Measurements from ENCODE around the gene LYRM4.

Gene LYRM4

DNA sequence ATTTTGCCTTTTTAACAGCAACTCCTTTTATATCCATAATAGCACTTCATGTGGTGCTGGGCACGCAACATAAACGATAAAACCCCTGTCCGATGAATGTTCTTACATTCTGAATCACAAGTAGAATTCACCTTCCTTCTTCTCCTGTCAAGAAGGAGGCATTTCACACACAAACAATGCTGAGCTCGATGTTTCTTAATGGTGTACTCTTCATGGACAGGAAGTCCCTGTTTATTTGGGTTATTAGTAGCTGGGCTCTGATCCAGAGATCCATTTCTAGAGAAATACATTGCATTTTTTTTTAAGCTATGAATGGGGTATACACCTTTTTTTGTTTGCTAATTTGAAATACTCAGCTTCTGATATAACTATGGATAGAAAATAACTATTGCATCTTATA lies 93.2 kb downstream of the LYRM4 start:
- no peaks in the 10 kb centered on the region for H3K9me3 ChIP-seq (ENCODE audit: insufficient read depth, low read depth, low read length)
- no peaks in the 10 kb centered on the region for H3K36me3 ChIP-seq (ENCODE audit: insufficient read depth, low read depth, low read length)
- H3K27ac ChIP-seq (ENCODE audit: low read length): no peak overlapping the region

DNA sequence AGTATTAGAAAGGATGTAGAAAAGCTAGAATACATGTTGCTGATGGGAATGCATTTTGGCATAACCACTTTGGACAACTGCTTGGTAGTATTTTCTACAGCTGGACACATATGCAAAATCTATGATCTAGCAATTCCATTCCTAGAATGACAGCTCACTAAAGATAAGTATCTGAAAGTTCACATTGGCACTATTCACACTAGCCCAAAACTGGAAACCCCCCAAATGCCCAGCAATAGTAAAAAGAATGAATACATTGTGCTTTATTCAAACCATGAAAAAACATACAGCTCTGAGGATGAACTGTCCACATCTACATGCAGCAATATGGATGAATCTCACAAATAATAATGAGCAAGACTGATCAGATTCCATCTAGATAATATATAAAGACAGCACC lies 96.7 kb downstream of the LYRM4 start:
- Histone ChIP-seq H3K27ac (ENCODE audit: low read length) (no peak overlapping the region), H3K36me3 (ENCODE audit: insufficient read depth, low read depth, low read length) (no peaks in the 10 kb centered on the region), H3K27me3 (ENCODE audit: insufficient read depth, low read length) (no peaks in the 10 kb centered on the region), H3K4me1 (ENCODE audit: insufficient read depth, low read length) (peaks cover 4% of the 10 kb centered on the region; the same call in 1 of the 2 replicates), H3K4me3 (ENCODE audit: low read length) (no peak overlapping the region), H3K9me3 (ENCODE audit: insufficient read depth, low read depth, low read length) (no peaks in the 10 kb centered on the region), H3K9ac (ENCODE audit: low read depth, low read length) (no peak overlapping the region)

More for the DNA sequence above, 93.2 kb downstream of the LYRM4 start:
- Histone ChIP-seq H3K27me3 (ENCODE audit: insufficient read depth, low read length) (no peaks in the 10 kb centered on the region), H3K4me3 (ENCODE audit: low read length) (no peak overlapping the region), H3K9ac (ENCODE audit: low read depth, low read length) (no peak overlapping the region), H3K4me1 (ENCODE audit: insufficient read depth, low read length) (no peaks in the 10 kb centered on the region)

DNA sequence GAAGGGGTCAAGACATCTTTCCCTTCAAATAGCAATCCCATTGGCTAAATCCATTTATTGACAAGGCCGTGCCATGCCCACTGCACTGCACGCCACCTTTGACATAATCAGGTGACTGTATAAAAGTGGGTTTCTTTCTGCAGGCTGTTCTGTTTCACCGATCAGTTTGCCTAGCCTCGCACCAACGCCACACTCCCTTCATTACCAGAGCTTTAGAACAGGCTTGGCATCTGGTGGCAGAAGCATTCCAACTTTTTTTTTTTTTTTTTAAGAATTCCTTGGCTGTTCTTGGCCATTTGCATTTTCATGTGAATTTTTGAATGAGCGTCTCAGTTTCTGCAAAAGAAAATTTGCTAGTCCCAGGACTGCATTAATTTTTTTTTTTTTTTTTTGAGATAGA lies 97.5 kb downstream of the LYRM4 start:
- H3K9me3 ChIP-seq (ENCODE audit: insufficient read depth, low read depth, low read length): no peaks in the 10 kb centered on the region
- H3K4me1 ChIP-seq (ENCODE audit: insufficient read depth, low read length): peaks cover 4% of the 10 kb centered on the region; the same call in 1 of the 2 replicates
- no peak overlapping the region for H3K4me3 ChIP-seq (ENCODE audit: low read length)
- H3K36me3 ChIP-seq (ENCODE audit: insufficient read depth, low read depth, low read length): no peaks in the 10 kb centered on the region
- H3K27me3 ChIP-seq (ENCODE audit: insufficient read depth, low read length): no peaks in the 10 kb centered on the region
- no peak overlapping the region for H3K27ac ChIP-seq (ENCODE audit: low read length)
- H3K9ac ChIP-seq (ENCODE audit: low read depth, low read length): no peak overlapping the region

DNA sequence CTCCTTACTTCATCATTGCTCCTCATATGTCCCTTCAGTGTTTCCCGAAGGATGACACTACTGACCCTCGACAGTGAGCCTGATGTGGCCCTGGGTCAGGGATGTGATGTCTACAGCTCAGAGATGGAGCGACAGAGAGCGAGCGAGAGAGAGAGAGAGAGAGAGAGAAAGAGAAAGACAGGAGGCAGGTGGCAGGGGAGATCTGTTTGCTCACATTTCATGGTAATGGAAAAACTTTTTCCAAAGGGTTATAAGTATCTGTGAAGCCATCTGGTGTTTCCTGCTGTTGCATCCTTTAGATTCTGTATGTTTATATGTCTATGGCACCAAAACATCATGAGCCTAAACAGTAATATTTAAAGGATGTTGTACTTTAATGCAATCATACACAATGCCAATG lies 98.4 kb downstream of the LYRM4 start:
- H3K27ac ChIP-seq (ENCODE audit: low read length): no peak overlapping the region
- no peaks in the 10 kb centered on the region for H3K9me3 ChIP-seq (ENCODE audit: insufficient read depth, low read depth, low read length)
- H3K4me1 ChIP-seq (ENCODE audit: insufficient read depth, low read length): peaks cover 4% of the 10 kb centered on the region; the same call in 1 of the 2 replicates
- H3K36me3 ChIP-seq (ENCODE audit: insufficient read depth, low read depth, low read length): no peaks in the 10 kb centered on the region
- H3K9ac ChIP-seq (ENCODE audit: low read depth, low read length): no peak overlapping the region
- H3K27me3 ChIP-seq (ENCODE audit: insufficient read depth, low read length): no peaks in the 10 kb centered on the region
- no peak overlapping the region for H3K4me3 ChIP-seq (ENCODE audit: low read length)

DNA sequence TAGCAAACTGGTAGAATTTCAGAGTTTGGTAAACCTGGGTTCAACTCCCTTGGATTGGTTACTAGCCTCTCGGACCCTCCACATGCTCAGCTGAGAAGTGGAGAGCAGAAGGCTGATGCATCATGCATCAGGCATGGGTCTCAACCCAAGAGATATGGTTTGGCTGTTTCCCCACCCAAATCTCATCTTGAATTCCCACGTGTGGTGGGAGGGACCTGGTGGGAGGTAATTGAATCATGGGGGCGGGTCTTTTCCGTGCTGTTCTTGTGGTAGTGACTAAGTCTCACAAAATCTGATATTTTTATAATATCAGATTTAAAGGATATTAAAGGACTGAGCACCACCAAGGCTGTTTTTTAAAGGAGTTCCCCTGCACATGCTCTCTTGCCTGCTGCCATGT lies 100.5 kb downstream of the LYRM4 start:
- Histone ChIP-seq H3K9ac (ENCODE audit: low read depth, low read length) (no peak overlapping the region), H3K27me3 (ENCODE audit: insufficient read depth, low read length) (no peaks in the 10 kb centered on the region), H3K9me3 (ENCODE audit: insufficient read depth, low read depth, low read length) (no peaks in the 10 kb centered on the region), H3K36me3 (ENCODE audit: insufficient read depth, low read depth, low read length) (no peaks in the 10 kb centered on the region), H3K4me3 (ENCODE audit: low read length) (no peak overlapping the region), H3K4me1 (ENCODE audit: insufficient read depth, low read length) (peaks cover 4% of the 10 kb centered on the region; the same call in 1 of the 2 replicates), H3K27ac (ENCODE audit: low read length) (no peak overlapping the region)

DNA sequence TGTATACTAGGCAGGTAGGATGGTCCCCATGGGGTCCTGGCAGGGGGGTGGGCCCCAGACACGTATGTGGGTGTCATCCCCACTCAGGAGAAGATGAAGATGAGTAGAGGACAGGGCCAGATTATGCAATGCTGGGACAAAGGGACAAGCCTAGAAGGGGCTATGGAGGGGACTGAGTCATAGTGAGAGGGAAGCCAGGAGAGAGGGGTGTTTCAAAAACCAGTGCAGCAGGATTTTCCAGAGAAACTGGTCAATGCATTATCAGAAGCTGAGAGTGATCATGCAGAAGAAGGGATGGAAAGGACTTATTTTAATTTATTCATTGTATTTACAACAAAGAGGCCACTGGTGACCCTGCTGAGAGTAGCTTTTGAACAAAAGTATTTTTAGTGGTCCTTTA lies 101.6 kb downstream of the LYRM4 start:
- Histone ChIP-seq H3K27me3 (ENCODE audit: insufficient read depth, low read length) (no peaks in the 10 kb centered on the region), H3K4me1 (ENCODE audit: insufficient read depth, low read length) (peaks cover 4% of the 10 kb centered on the region; the same call in 1 of the 2 replicates), H3K4me3 (ENCODE audit: low read length) (no peak overlapping the region), H3K27ac (ENCODE audit: low read length) (no peak overlapping the region), H3K36me3 (ENCODE audit: insufficient read depth, low read depth, low read length) (no peaks in the 10 kb centered on the region), H3K9ac (ENCODE audit: low read depth, low read length) (no peak overlapping the region), H3K9me3 (ENCODE audit: insufficient read depth, low read depth, low read length) (no peaks in the 10 kb centered on the region)

GRCh38 chr6:5158180-5158579 lies 102.6 kb downstream of the LYRM4 start:
- H3K9me3 ChIP-seq (ENCODE audit: insufficient read depth, low read depth, low read length): no peaks in the 10 kb centered on the region
- no peak overlapping the region for H3K27ac ChIP-seq (ENCODE audit: low read length)
- no peaks in the 10 kb centered on the region for H3K27me3 ChIP-seq (ENCODE audit: insufficient read depth, low read length)
- H3K4me3 ChIP-seq (ENCODE audit: low read length): no peak overlapping the region
- H3K4me1 ChIP-seq (ENCODE audit: insufficient read depth, low read length): peaks cover 4% of the 10 kb centered on the region; the same call in 1 of the 2 replicates
- no peaks in the 10 kb centered on the region for H3K36me3 ChIP-seq (ENCODE audit: insufficient read depth, low read depth, low read length)
- no peak overlapping the region for H3K9ac ChIP-seq (ENCODE audit: low read depth, low read length)

DNA sequence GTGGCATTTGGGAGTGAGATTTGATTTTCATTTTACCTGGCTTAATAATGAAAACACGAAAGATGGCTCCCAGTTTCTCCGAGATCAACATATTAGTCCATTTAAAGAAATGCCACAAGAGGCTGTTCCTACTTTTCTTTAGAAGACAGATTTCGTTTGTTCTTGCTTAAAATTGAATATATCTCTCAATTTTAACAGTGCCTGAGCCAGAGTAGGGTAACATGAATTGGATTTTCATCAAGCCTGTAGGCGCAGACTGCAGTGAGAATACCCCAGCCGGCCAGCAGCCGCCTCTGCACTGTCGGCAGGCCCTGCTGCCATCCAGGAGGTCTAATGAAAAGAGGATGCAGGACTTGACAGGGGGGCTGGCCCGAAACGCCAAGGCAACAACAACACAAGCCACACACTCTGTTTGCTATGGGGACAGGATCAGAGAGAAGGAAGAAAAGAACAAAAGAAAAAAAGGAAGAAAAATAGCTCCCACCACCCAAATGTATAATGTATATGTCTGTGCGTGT lies 103.1 kb downstream of the LYRM4 start:
- no peaks in the 10 kb centered on the region for H3K36me3 ChIP-seq (ENCODE audit: insufficient read depth, low read depth, low read length)
- H3K4me3 ChIP-seq (ENCODE audit: low read length): no peak overlapping the region
- H3K4me1 ChIP-seq (ENCODE audit: insufficient read depth, low read length): peaks cover 4% of the 10 kb centered on the region; the same call in 1 of the 2 replicates
- no peak overlapping the region for H3K9ac ChIP-seq (ENCODE audit: low read depth, low read length)
- no peaks in the 10 kb centered on the region for H3K9me3 ChIP-seq (ENCODE audit: insufficient read depth, low read depth, low read length)
- no peaks in the 10 kb centered on the region for H3K27me3 ChIP-seq (ENCODE audit: insufficient read depth, low read length)
- no peak overlapping the region for H3K27ac ChIP-seq (ENCODE audit: low read length)

DNA sequence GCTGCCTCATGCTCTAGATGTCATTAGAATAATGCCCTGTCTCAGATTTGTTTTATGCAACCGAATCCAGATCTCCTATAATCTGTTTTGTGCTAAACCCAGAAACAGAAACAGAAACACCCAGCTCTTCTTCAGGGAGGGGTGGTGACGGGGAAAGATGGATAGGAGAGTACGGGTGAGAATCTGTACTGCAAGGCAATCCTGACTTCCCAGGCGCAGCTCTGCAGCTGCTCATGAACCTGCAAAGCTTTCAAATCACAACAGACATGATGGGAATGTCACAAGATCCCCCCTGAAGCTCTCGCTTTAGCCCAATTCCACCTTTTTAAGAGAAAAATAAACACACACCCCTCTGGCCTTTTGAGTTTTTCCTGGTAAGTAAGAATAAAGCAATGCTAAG lies 104.1 kb downstream of the LYRM4 start:
- H3K27me3 ChIP-seq (ENCODE audit: insufficient read depth, low read length): no peaks in the 10 kb centered on the region
- no peaks in the 10 kb centered on the region for H3K36me3 ChIP-seq (ENCODE audit: insufficient read depth, low read depth, low read length)
- H3K9me3 ChIP-seq (ENCODE audit: insufficient read depth, low read depth, low read length): no peaks in the 10 kb centered on the region

DNA sequence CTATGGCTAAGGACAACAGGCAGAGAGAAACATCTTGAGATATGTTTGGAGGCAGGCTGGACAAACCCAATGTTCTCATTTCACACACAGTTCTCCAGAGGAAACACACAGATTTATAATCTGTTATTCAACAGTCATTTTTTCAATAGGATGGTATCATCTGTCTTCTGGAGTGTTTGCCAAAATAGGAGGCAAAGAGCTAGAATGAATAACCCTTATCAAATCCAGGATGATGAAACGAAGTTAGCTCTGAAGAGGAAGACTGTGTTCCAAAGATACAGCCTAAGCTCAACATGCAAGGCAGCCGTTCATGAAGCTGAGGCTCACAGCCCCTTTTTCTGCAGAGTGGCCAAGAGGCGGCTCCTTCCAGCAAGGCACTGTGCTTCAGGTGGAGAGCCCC lies 104.8 kb downstream of the LYRM4 start:
- H3K4me3 ChIP-seq (ENCODE audit: low read length): no peak overlapping the region
- H3K36me3 ChIP-seq (ENCODE audit: insufficient read depth, low read depth, low read length): no peaks in the 10 kb centered on the region
- peaks cover 4% of the 10 kb centered on the region; the same call in 1 of the 2 replicates for H3K4me1 ChIP-seq (ENCODE audit: insufficient read depth, low read length)
- no peak overlapping the region for H3K9ac ChIP-seq (ENCODE audit: low read depth, low read length)
- no peaks in the 10 kb centered on the region for H3K9me3 ChIP-seq (ENCODE audit: insufficient read depth, low read depth, low read length)
- no peaks in the 10 kb centered on the region for H3K27me3 ChIP-seq (ENCODE audit: insufficient read depth, low read length)
- H3K27ac ChIP-seq (ENCODE audit: low read length): no peak overlapping the region

More for the DNA sequence above, 104.1 kb downstream of the LYRM4 start:
- H3K4me3 ChIP-seq (ENCODE audit: low read length): no peak overlapping the region
- H3K4me1 ChIP-seq (ENCODE audit: insufficient read depth, low read length): peaks cover 4% of the 10 kb centered on the region; the same call in 1 of the 2 replicates
- H3K9ac ChIP-seq (ENCODE audit: low read depth, low read length): no peak overlapping the region
- no peak overlapping the region for H3K27ac ChIP-seq (ENCODE audit: low read length)

DNA sequence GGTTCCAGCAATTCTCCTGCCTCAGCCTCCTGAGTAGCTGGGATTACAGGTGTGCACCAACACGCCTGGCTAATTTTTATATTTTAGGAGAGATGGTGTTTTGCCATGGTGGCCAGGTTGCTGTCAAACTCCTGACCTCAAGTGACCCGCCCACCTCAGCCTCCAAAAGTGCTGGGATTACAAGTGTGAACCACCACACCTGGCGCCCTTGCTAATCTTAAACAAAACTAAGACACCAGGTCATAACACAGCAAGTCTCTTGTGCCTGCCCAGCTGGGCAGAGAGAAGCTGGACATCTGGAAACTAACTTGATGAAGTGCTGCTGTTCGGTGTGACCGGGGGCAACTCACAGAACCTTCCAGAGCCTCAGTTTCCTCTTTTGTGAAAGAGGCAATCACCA lies 107.6 kb downstream of the LYRM4 start:
- no peaks in the 10 kb centered on the region for H3K27me3 ChIP-seq (ENCODE audit: insufficient read depth, low read length)
- no peaks in the 10 kb centered on the region for H3K4me1 ChIP-seq (ENCODE audit: insufficient read depth, low read length)
- no peak overlapping the region for H3K4me3 ChIP-seq (ENCODE audit: low read length)
- no peak overlapping the region for H3K9ac ChIP-seq (ENCODE audit: low read depth, low read length)
- H3K27ac ChIP-seq (ENCODE audit: low read length): no peak overlapping the region
- H3K36me3 ChIP-seq (ENCODE audit: insufficient read depth, low read depth, low read length): no peaks in the 10 kb centered on the region
- H3K9me3 ChIP-seq (ENCODE audit: insufficient read depth, low read depth, low read length): no peaks in the 10 kb centered on the region

DNA sequence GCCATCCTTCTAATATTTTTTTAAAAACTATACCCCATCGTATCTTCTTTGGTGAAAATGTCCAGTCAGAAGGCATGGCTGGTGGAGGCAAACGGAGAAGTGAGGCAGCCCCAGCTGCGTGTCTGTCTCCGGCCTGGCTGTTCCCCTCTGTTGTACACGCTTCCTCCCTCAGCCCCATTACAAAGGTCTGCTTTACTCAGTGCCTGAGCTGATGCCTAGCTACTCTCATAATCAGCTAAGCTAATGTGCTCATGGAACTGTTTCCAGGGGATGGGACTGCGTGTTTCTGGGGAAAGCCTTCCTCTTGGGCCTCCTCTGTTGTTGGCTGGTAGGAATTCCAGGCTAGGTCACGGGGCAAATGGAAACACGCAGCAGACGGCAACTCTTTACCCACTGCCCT lies 108.3 kb downstream of the LYRM4 start:
- H3K4me3 ChIP-seq (ENCODE audit: low read length): no peak overlapping the region
- no peak overlapping the region for H3K9ac ChIP-seq (ENCODE audit: low read depth, low read length)
- H3K9me3 ChIP-seq (ENCODE audit: insufficient read depth, low read depth, low read length): no peaks in the 10 kb centered on the region
- H3K36me3 ChIP-seq (ENCODE audit: insufficient read depth, low read depth, low read length): no peaks in the 10 kb centered on the region
- H3K27ac ChIP-seq (ENCODE audit: low read length): no peak overlapping the region
- no peaks in the 10 kb centered on the region for H3K4me1 ChIP-seq (ENCODE audit: insufficient read depth, low read length)
- H3K27me3 ChIP-seq (ENCODE audit: insufficient read depth, low read length): no peaks in the 10 kb centered on the region

Data from iPS-20b (cell line).